ENCODE measurements around the gene PAK2. TPM values are rescaled to one million over a fixed set of nuclear protein-coding genes. Genes with fewer than 3 reads are reported as not detected.

The PAK2 gene
- total and polyA plus RNA-seq, 9 of the 15 experiments (the other 6 are each of a cell fraction or from before 2014, with no cell fraction given): 13.2 to 72.4 (median 35.7) TPM

GRCh38 chr3:196842567-196843434 lies 103.1 kb downstream of the PAK2 start (continued):
- TF ChIP-seq SRSF7 (optimal IDR thresholded peaks at IDR 0.05; ENCODE audit: low read depth, low read length) (no peak), RBM15 (IDR thresholded peaks at IDR 0.05; ENCODE audit: insufficient read depth, low read length) (no peak), ZNF780A (CRISPR knock-in tag; IDR thresholded peaks at IDR 0.05) (peak; percentile 93), ZNF274 (IDR thresholded peaks at IDR 0.05; ENCODE audit: borderline replicate concordance, low read depth, low read length) (no peak), ZNF699 (CRISPR knock-in tag; IDR thresholded peaks at IDR 0.05; ENCODE audit: insufficient replicate concordance) (peak; percentile 97), ILF3 (IDR thresholded peaks at IDR 0.05; ENCODE audit: borderline replicate concordance) (no peak), ZBTB8A (IDR thresholded peaks at IDR 0.05; ENCODE audit: partially characterized antibody) (no peak), RBM14 (IDR thresholded peaks at IDR 0.05; ENCODE audit: borderline replicate concordance, insufficient read depth, low read depth, low read length) (no peak), ZNF766 (CRISPR knock-in tag; conservative IDR thresholded peaks at IDR 0.05) (peak; percentile 100), ATF7 (IDR thresholded peaks at IDR 0.05) (peak; percentile 91), ESRRB (CRISPR knock-in tag; IDR thresholded peaks at IDR 0.05; ENCODE audit: borderline replicate concordance) (peak; percentile 94), SNAPC5 (CRISPR knock-in tag; IDR thresholded peaks at IDR 0.05) (peak; percentile 88), YY1 (IDR thresholded peaks at IDR 0.05; ENCODE audit: borderline replicate concordance in 1 of 3, control insufficient read depth in 1 of 3, extremely low read depth in 1 of 3, insufficient read depth in 3 of 3, insufficient read length in 1 of 3, insufficient replicate concordance in 2 of 3, low read depth in 1 of 3, low read length in 2 of 3) (peak in 2 of 3 experiments; percentile 13 to 79), ZNF197 (CRISPR knock-in tag; IDR thresholded peaks at IDR 0.05; ENCODE audit: low read depth) (peak; percentile 100), XRCC5 (IDR thresholded peaks at IDR 0.05; ENCODE audit: low read depth, low read length) (no peak), NBN (IDR thresholded peaks at IDR 0.05; ENCODE audit: low read depth) (no peak), ZNF324 (CRISPR knock-in tag; IDR thresholded peaks at IDR 0.05) (peak; percentile 96), SAFB (IDR thresholded peaks at IDR 0.05; ENCODE audit: borderline replicate concordance, low read depth, low read length) (no peak), PHB (CRISPR knock-in tag; IDR thresholded peaks at IDR 0.05) (peak; percentile 82; the same call in 1 of the 2 replicates), STAT6 (CRISPR knock-in tag; IDR thresholded peaks at IDR 0.05) (no peak), GTF2B (IDR thresholded peaks at IDR 0.05; ENCODE audit: extremely low read depth, insufficient read length) (no peak), SRF (CRISPR knock-in tag; IDR thresholded peaks at IDR 0.05) (peak; percentile 84 to 95)
